Neural progenitor cell (in vitro differentiated cells): Measurements from ENCODE around the gene YIPF6.

ENCODE experiments used
- EZH2 ChIP-seq: fragments of 200-600 bp; sonication (generic); IDR thresholded peaks from 2 replicates; pipeline ENCODE4 v1.6.1; 2017; ENCODE audit warnings: antibody characterized with exemption, mild to moderate bottlenecking, moderate library complexity
- EZH2phosphoT487 ChIP-seq: fragments of 200-600 bp; sonication (generic); IDR thresholded peaks from 2 replicates; pipeline ENCODE4 v1.6.1; 2017; ENCODE audit warnings: antibody characterized with exemption
- TF ChIP-seq, protein P1 (sequence below): fragments of 200-600 bp; sonication (generic); IDR thresholded peaks from 2 replicates; pipeline ENCODE4 v1.5.1; 2017; ENCODE audit warnings: antibody characterized with exemption, mild to moderate bottlenecking

DNA sequence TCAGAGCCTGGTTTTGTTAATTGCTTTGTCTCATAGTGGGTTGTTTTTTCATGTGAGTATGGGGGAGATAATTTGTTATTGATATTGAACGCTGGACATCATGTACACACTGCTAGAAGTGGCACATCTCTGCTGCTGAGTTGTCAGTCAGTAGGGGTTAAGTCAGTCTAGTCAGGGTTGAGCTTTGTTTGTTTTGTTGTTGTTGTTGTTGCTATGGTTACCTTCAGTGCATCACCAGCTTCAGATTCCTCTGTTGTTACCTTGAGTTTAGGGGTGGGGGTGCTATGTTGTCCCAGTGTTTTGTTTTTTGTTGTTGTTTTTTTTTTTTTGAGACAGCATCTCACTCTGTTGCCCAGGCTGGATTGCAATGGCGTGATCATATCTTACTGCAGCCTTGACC lies 9.9 kb downstream of the YIPF6 start:
- TF ChIP-seq, protein P1, sequence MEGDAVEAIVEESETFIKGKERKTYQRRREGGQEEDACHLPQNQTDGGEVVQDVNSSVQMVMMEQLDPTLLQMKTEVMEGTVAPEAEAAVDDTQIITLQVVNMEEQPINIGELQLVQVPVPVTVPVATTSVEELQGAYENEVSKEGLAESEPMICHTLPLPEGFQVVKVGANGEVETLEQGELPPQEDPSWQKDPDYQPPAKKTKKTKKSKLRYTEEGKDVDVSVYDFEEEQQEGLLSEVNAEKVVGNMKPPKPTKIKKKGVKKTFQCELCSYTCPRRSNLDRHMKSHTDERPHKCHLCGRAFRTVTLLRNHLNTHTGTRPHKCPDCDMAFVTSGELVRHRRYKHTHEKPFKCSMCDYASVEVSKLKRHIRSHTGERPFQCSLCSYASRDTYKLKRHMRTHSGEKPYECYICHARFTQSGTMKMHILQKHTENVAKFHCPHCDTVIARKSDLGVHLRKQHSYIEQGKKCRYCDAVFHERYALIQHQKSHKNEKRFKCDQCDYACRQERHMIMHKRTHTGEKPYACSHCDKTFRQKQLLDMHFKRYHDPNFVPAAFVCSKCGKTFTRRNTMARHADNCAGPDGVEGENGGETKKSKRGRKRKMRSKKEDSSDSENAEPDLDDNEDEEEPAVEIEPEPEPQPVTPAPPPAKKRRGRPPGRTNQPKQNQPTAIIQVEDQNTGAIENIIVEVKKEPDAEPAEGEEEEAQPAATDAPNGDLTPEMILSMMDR, result no peak
- TF ChIP-seq EZH2, result no peak
- TF ChIP-seq EZH2phosphoT487, result no peak
